ENCODE measurements around the gene CDCP1. TPM values are rescaled to one million over a fixed set of nuclear protein-coding genes. Genes with fewer than 3 reads are reported as not detected.

The CDCP1 gene
- total RNA-seq, 1 donor from 2014 or later = under 0.01 TPM

DNA sequence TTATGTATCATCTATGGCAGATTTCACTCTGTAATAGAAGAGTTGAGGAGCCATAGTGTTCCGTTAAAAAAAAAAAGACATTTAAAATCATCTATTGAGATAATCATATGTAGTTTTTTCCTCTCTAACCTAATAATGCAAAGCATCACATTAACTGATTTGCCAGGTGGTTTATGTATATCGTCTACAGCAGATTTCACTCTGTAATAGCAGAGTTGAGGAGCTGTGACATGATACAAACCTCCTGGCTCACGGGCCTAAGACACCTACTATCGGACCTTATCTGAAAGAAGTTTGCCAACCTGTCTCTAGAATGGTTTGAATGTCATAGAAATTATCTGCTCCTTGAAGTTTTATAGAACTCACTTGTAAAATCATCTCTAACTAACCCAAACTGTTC, 29.8 kb downstream of the CDCP1 start:
- no peak for DNase-seq (ENCODE audit: low read depth in 2 of 2)

- no peak for DNase-seq (ENCODE audit: low read depth in 2 of 2)
These were observed 32.5 kb downstream of the CDCP1 start for GRCh38 chr3:45113625-45114050.

DNA sequence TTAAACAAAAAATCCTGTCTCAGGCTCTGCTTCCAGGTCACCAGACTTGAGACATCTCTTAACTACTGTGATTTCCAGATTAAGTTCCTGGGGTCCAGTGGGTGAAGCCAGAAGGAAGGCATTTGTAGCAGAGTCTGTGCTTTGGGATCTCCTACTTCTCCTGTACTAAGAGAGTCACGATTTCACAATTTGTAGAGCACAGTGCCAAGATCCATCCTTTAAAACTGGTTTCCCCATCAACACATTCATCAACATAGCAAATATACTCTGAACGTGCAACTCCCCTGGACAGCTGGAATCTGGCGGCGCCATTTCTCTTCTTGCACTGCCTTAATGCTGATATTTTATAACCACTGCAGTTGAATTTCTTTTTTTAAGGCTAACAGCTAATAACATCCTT, 33.2 kb downstream of the CDCP1 start:
- no peak for DNase-seq (ENCODE audit: low read depth in 2 of 2)

DNA sequence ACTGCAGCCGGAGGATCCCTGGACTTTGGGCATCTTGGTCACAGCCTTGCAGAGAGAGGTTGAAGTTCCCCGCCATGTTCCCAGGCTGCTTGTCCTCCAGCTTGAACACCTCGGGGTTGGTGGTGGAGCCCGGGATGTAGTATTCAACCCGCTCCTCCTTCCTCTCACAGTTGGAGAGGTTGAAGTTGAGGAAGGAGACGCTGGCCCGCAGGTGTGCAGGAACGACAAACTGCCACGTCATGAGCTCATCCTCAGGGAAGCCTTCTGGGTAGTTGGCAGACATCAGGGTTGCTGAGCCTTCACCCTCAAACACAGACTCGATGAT, 35.7 kb downstream of the CDCP1 start:
- no peak for DNase-seq (ENCODE audit: low read depth in 2 of 2)

- DNase-seq (ENCODE audit: low read depth in 2 of 2) = peak in 1 of 2 donors; percentile 67
These were observed 36.2 kb downstream of the CDCP1 start for GRCh38 chr3:45109771-45110508.

- DNase-seq (ENCODE audit: low read depth in 2 of 2) = no peak
These were observed 39.3 kb downstream of the CDCP1 start for GRCh38 chr3:45106874-45107273.

DNA sequence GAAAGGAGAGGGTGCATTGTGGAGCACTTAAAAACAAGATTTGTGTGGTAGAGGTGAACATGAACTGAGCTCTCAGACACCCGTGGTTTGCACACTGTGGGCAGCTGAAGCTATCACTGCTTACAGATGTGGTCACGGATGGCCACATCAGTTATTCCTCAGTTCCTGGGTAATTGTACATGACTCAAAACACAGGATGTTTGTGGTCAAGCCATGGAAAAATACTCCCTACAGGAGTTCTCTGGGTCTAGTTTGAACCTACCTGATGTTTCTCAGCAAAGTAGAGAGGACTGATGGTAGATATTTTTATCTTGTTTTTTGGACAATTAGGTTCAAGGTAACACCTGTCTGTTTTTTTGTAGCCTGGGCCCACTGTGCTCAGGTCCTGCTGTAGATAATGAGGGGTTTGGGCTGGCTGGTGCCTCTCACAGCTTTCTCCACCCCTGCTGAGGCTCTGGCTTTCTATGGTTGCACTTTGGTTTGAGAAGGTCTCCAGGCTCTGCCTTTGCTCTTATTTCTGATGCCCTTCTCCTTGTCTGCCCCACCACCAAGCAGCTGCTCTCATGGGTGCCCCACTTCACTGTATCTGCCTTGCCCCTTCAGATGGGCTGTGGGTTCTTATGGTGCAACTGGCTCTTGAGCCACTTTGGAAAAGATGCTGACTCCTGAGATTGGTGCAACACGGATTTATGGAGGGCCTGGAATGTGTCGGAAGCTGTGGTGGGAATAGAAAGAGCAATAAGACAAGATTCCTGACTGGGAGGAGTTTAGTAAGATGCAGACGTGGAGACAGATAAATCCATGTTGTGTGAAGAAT, 40.1 kb downstream of the CDCP1 start:
- DNase-seq (ENCODE audit: low read depth in 2 of 2) = peak in 1 of 2 donors; percentile 82

DNA sequence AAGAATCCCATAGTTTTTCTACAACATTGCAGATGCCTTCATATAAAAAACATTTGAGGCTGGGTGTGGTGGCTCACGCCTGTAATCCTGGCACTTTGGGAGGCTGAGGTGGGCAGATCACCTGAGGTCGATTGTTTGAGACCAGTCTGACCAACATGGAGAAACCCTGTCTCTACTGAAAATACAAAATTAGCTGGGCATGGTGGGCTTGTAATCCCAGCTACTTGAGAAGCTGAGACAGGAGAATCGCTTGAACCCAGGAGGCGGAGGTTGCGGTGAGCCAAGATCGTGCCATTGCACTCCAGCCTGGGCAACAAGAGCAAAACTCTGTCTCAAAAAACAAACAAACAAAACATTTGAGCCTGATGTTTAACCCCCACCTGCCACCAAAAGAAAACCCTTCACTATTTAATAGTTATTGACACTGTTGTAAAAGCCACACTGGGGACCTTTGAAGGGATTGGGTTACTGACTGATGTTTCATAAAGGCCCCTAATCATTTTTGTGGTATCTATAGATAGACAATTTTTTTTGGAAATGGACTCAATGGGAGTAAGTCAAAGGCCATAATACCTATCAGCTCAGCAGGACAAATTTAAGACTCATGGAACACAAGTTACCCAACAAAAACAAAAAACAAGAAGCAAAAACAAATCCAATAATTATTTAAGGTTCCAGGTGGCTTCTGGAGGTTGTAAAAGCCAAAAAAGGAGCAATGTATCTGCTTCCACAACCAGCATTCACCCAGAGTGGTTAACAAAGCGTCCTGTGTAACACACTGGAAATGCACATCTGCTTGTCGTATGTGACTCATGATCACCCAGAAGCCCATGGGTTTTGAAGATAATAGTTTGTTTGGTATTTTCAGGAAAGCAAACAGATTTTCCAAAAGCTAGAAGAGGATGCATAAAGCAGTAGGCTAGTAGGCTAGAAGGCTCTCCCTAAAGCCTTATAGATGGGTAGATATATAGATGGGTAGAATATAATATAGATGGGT, 41.2 kb downstream of the CDCP1 start:
- peak in 1 of 2 donors; percentile 50 for DNase-seq (ENCODE audit: low read depth in 2 of 2)

DNA sequence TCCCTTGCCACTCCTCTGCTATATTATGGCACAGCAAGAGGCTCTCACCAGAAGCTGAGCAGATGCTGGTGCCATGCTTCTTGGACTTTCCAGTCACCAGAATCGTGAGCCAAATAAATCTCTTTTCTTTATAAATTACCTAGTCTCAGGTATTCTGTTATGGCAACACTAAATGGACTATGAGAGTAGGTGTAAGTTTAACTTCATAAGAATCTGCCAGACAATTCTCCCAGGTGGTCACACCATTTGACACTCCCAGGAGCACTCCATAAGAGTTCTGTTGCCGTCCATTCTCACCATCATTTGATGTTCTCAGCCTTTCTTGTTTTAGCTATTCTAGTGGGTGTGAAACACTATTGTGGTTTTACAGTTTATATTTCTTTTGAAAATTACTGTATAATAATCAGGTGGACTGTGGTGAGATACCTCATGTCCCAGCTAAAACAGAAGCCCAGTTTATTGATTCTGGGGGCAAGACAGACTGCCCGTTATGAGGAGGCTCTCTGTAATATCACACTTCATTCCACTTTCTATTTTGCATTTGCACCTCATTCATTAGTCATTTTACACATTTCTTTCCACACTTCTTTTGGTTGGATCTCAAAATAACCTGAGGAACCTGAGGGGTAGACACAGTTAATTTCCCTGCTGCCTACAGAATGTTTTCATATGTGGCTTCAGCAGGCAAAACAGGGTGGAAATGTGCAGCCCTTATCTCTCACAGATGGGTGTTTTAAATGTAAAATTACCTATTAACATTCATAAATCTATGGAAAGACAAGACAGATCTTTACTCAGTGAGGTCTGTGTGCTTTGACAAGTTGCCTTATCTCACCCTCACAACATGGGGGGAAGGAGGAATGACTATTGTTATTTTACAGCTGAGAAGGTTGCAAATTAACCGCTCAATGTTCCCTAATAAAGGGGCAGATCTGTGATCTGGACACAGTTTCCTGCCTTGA, 42.1 kb downstream of the CDCP1 start:
- no peak for DNase-seq (ENCODE audit: low read depth in 2 of 2)

- no peak for DNase-seq (ENCODE audit: low read depth in 2 of 2)
These were observed 42.8 kb downstream of the CDCP1 start for GRCh38 chr3:45103334-45103733.

DNA sequence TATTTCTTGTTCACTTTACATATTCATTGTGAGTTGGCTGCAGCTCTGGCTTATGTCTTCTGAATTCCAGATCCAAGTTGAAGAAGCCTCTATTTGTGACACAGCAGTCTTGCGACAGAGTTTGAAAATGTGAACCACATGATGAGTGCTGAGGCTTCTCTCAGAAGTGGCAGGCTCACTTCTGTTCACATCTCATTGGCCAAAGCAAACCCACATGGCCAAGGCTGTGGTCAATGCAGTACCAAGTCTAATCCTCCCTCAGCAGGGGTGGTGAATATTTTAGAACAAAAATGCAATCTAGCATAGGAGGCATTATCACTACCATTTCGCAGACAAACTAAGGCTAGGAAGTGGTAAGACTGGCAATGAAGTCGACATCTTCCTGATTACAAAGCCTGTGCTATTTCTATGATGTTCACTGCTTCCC, 45.2 kb downstream of the CDCP1 start:
- DNase-seq (ENCODE audit: low read depth in 2 of 2) = no peak

DNA sequence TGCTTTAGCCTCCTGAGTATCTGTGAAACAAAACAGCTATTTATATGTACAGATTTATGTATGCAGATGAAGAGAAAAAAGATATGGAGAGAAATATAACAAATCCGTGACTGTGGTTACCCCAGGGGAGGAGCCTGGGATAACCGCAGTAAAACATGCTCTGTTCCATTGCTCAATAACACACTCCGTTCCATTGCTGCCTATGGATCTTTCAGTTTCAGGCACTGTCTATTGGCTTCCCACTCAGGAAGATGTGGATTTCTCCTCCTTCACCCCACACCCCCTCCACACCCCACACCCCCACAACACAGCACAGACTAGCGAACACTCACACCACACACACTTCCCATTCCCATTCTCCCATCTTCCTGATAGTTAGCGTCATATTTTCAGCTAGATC, 47.9 kb downstream of the CDCP1 start:
- DNase-seq (ENCODE audit: low read depth in 2 of 2) = no peak

DNA sequence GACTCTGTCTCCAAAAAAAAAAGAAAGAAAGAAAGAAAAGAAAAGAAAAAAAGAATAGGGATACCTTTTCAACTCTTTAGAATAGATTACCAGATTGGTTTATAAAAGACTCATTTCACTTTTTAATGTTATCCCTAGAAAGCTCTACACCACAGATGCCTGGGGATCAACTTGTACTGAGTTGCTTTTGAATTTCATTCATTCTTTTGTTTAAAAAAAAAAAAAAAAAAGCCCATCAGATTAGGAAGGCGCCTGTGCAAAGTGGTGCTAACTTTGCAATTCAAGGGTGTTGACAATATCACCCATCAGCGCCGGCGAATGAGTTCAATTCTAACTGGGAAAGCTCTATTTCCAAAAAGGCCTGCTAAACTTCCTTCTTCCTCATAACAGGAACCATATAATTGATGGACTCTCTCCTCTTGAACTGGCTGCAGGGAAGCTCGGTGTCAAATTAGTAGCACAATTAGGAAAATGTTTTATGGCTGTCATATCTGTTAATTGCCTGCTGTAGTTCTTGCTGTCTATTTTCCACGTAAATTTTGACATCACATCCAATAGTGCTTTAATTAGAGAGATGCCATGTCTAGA, 48.8 kb downstream of the CDCP1 start:
- no peak for DNase-seq (ENCODE audit: low read depth in 2 of 2)

DNA sequence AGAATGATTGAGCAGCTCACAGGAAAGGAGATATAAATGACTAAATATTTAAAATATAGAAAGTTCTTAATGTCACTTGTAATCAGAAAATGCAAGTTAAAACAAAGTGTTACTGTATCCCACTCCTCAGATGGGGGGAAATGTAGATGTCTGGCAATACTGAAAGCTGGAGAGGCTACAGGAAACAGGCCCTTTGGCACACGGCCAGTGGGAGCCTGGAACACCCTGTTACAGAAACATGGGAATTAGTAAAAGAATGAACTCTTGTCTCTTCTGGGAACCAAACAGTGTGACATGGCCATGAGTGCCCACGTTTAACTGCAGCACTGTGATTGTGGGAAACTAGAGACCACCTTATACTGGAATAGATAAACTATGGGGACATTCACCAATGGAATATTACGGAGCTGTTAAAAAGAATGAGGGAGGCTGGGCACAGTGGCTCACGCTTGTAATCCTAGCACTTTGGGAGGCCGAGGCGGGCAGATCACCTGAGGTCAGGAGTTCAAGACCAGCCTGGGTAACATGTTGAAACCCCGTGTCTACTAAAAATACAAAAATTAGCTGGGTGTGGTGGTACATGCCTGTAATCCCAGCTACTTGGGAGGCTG, 50.2 kb downstream of the CDCP1 start:
- DNase-seq (ENCODE audit: low read depth in 2 of 2) = peak; percentile 57 to 60

- DNase-seq (ENCODE audit: low read depth in 2 of 2) = no peak
These were observed 53.0 kb downstream of the CDCP1 start for GRCh38 chr3:45093176-45093575.

- peak in 1 of 2 donors; percentile 10 for DNase-seq (ENCODE audit: low read depth in 2 of 2)
These were observed 53.8 kb downstream of the CDCP1 start for GRCh38 chr3:45092132-45093031.

DNA sequence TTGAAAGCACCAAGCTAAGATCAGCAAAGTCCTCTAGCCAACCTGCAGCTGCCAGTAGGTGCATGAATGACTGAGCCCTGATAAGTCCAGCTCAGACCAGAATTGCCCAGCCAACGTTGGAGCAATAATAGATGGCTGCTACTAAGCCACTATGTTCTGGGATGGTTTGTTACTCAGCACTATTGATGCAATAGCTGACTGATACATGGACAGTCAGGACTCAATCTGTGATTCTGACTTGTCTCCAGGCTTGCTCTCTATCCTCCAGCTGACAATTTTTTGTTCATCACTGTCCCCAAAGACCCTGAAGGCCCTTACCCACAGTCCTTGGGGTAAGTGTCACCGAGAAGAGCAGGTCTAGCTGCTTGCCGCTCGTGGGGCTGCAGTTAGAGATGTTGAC, 55.3 kb downstream of the CDCP1 start:
- no peak for DNase-seq (ENCODE audit: low read depth in 2 of 2)

DNA sequence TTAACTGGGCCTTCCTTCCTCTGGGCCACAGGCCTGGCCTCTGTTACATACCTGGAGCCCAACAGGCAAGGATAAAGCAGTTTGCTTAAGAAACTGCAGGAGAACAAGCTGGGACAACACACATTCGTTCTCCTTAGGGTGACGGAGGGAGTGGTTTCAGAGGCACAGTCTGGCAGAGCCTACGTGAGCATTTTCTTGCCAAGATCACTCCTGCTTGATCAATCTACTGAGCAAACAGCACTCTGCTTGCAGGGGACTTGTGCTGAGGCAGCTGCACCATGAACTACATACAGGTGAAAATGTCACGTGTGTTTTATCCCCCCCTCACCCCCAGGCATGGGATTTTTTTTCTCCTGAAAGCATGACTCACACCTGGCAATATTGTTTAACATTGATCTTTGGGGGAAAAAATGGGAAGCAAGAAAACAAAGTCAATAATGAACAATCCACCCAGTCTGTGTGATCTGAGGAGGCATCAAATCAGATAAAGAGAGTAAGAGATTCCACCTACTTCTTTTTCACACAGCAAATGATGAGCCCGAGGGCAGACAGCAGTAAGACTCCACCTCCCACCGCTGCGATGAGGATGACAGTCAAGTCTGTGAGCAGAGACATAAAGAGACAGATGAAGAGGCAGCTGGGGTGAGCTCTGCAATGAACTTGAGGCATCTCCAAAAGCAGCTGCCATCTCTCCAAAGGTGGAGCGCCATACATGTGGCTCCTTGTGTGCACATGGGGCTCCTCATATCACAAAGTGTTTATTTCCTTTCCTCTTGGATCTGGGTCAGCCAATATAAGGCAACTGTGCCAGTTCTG, 57.4 kb downstream of the CDCP1 start:
- DNase-seq (ENCODE audit: low read depth in 2 of 2) = no peak

Data from lung microvascular endothelial cell (primary cell).